Urothelium cell line (cell line): Measurements from ENCODE around the gene EFTUD2.
"Not testable (repeated sequence)": the region's sequence is repeated elsewhere in the genome, so short reads cannot be mapped to it uniquely, and the experiment has no call there.

ENCODE experiments used
- DNase-seq: peaks from one replicate; pipeline ENCODE4 v3.0.0; 2011; ENCODE audit warnings: low spot score, mixed read lengths
- FAIRE-seq: peaks from 2 replicates; lab custom pipeline; 2011; peaks lifted over from hg19 to GRCh38; lab: Jason Lieb, UNC

The EFTUD2 gene

DNA sequence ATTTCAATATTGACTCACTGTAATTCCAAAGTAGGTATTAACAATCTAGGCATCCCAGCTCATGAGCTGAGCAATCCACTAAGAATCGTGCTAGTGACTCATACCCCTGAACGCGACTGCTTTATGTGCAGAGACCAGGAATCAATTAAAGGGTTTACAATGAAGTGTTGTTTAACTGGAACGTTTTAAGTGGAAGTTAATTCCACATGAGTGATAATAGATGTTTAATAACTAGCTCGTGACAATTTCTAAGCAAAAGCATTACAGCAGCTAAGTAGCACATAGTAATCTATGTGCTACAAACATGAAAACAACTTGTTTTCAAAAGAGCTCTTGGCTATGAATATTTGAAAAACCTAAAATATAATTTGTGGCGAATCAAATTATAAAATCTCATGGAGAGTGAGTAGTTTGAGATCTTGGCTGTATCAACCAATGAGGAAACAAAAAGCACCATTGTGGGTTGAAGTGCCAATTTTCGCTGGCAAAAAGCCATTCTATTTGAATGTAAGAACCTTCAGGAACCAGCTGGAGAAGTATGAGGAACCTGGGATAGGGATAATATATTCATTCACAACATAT lies 78.5 kb downstream of the EFTUD2 start:
- FAIRE-seq (no peak), DNase-seq (peak; percentile 75)

DNA sequence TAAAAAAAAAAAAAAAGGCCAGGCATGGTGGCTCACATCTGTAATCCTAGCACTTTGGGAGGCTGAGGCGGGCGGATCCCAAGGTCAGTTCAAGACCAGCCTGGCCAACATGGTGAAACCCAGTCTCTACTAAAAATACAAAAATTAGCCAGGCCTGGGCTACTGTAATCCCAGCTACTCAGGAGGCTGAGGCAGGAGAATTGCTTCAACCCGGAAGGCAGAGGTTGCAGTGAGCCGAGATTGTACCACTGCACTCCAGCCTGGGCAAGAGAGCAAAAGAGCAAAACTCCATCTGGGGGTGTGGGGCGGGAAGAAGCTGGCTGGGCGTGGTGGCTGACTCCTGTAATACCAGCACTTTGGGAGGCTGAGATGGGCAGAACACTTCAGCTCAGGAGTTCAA lies 80.7 kb downstream of the EFTUD2 start:
- not testable (repeated sequence) for FAIRE-seq, DNase-seq

DNA sequence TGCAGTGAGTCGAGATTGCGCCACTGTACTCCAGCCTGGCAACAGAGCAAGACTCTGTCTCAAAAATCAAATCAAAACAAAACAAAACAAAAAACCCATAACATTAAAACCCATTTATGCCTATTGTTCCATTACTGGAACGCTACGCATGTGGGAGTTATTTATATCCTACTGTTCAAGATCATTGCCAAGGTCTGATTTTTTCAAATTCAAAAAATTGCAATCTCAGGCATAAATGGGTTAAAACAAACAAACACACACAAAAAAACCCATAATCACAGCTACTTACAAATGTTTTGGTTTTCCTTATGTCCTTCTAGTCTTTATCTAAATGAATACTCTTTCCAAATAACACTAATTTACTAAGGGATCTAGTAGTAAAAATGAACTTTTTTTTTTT lies 87.0 kb downstream of the EFTUD2 start:
- DNase-seq (no peak), FAIRE-seq (no peak)

DNA sequence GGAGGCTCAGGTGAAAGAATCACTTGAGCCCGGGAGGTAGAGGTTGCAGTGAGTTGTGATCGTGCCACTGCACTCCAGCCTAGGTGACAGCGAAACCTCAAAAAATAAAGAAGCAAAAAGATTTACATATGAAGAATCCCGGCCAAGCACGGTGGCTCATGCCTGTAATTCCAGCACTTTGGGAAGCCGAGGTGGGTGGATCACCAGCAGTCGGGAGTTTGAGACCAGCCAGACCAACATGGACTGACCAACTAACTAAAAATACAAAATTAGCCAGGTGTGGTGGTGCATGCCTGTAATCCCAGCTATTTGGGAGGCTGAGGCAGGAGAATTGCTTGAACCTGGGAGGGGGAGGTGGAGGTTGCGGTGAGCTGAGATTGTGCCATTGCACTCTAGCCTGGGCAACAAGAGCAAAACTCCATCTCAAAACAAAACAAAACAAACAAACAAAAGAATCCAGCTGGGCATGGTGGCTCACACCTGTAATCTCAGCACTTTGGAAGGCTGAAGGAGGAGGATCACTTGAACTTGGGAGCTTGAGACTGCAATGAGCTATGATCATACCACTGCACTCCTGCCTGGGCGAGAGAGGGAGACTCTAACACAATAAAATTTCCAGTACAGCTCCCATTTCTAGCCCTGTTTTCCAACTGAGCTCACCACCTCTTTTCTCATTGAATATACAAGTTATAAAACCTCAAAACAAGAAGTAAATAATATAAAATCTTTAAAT lies 90.4 kb downstream of the EFTUD2 start:
- DNase-seq, FAIRE-seq: not testable (repeated sequence)

DNA sequence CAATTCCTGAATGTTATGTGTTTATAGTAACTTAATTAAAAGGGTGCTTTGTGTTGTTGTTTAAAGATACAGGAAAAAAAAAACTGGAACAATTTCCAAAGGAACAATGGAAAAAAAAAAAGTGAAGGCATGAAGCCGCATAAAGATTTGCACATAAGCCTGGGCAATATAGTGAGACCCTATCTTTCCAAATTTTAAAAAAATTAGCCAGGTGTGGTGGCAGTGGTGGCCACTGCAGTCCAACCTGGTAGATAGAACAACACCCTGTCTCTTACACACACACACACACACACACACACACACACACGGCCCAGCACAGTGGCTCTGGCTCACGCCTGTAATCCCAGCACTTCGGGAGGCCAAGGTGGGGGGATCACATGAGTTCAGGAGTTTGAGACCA lies 91.1 kb downstream of the EFTUD2 start:
- FAIRE-seq (no peak), DNase-seq (no peak)

DNA sequence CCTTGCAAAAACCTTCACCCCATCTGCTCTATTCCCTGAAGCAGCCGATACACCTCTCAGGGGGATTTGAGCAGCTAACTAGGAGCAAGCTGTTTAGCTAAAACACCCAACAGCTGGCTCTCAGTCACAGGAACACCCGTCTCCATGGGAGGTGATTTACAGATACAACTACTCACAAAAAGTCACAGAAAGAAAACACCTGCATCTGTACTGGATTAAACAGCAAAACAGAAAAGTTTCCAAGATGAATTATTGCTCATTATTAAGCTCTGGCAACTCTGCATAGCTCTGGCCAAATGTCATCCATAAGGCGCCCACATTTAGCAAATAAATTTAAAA lies 91.5 kb downstream of the EFTUD2 start:
- DNase-seq, result no peak
- FAIRE-seq, result no peak

DNA sequence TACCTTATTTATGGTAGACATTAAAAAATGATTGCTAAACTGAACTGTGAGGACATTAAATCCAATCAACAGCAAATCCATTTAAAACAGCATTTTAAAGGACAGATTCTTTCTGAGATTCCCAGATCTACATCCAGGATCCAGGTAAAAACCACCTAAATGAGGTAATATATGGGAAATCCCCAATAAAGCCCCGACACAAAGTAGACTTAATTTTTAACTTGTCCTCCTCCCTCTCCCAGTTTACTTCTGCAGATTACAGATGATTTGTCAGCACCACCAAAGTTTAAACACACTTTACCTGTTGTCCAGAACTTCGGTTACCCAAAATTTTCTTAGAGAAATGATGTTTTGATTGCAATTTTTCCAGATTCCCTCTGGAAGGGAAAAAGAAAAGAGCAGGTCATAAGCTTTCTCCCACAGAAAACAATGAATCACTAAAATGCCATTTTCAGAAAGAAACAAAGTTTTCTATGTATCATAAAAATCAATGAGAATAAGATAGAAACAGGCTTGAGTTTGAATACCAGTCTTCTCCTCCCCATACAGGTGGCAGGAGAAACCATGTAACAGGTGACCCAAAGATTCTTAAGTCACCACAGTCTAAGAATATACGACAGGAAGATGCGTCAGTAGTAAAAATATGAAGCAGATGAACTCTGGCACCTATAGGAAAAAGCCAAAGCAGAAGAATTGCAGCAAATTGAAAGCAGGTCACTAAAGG lies 92.0 kb downstream of the EFTUD2 start:
- DNase-seq, result no peak
- no peak for FAIRE-seq

DNA sequence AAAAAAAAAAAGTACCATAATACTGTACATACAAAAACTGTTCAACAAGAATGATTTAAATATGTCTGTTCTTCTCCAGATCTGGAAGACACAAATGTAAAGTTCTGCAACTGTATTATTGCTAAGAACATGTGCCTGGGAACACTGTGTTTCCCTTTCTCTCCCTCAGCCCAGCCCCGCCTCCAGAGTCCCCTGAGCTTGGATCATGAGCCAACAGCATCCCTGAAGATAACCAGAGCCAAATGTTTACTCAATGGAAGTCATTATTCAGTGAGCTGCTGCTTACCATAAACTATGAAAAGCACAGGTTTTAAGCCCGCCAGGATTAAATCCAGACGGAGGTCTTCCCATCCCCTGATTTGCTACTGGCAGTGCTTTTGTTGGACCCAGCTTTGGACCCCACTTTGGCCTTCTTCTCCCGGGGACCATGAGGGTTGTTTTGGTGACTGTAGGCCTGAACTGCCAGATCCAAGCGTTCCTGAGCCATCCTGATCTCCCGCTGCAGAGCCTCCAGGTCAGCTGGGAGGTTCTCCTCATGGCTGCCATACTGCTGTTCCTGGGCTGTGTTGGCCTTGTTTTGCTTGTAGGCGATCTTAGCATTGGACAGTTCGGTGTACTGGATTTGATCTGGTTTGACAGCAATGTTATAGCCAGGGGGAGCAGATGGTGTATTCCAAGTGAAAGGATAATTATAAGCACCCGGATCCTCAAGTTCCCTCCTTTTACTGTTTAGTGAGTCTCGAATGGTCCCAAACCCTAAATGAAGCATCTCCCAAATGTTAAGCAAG lies 94.7 kb downstream of the EFTUD2 start:
- DNase-seq (no peak), FAIRE-seq (no peak)

DNA sequence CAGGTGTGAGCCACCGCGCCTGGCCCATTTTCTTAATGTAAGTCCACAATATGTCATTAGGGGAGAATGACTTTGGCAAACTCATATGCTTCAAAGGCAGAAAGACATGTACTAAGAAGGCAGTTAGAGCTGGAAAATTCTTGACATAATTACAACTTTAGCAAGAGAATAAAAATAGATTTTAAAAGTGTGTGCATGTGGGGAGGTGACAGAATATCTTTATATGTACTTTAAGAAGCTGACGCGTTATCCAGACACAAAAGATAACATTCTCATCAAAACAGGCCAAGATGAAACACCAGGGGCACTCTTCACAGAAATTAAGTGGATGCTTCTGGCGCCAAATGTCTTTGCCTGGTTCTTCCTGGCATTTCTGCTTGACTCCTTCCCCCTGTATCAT lies 97.4 kb downstream of the EFTUD2 start:
- FAIRE-seq (no peak), DNase-seq (no peak)
